Thyroid gland (tissue), 4 donors: ENCODE results near the gene NXPH4.

Source experiments
- POLR2A ChIP-seq, 2 donors: fragments of 450-650 bp; IDR thresholded peaks; one replicate each; pipeline ENCODE4 v1.6.1; 2017; ENCODE audit warnings: antibody characterized with exemption in 2 of 2, mild to moderate bottlenecking in 2 of 2, moderate library complexity in 1 of 2
- TF ChIP-seq, protein P1 (sequence below), 6 experiments: fragments of 200-600 bp in 3 of 6; fragments of 450-650 bp in 3 of 6; sonication (generic) in 3 of 6; IDR thresholded peaks; one replicate each; pipeline ENCODE4 v1.5.1; 2016 to 2019; ENCODE audit warnings: antibody characterized with exemption in 6 of 6, mild to moderate bottlenecking in 2 of 6, inconsistent platforms in 1 of 6, moderate library complexity in 1 of 6

DNA sequence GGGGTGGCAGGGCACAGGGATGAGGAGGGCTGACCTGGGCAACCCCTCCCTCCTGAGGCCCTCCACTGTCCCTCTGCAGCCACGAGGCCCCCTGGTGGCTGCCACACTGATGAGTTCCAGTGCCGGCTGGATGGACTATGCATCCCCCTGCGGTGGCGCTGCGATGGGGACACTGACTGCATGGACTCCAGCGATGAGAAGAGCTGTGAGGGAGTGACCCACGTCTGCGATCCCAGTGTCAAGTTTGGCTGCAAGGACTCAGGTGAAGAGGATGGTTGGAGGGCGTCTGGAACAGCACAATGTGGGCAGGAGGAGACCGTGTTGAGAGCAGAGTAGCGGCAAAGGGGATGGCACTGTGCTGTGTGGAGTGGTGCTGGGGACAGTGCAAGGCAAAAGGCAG, 43.5 kb upstream of the NXPH4 start:
- TF ChIP-seq, protein P1, sequence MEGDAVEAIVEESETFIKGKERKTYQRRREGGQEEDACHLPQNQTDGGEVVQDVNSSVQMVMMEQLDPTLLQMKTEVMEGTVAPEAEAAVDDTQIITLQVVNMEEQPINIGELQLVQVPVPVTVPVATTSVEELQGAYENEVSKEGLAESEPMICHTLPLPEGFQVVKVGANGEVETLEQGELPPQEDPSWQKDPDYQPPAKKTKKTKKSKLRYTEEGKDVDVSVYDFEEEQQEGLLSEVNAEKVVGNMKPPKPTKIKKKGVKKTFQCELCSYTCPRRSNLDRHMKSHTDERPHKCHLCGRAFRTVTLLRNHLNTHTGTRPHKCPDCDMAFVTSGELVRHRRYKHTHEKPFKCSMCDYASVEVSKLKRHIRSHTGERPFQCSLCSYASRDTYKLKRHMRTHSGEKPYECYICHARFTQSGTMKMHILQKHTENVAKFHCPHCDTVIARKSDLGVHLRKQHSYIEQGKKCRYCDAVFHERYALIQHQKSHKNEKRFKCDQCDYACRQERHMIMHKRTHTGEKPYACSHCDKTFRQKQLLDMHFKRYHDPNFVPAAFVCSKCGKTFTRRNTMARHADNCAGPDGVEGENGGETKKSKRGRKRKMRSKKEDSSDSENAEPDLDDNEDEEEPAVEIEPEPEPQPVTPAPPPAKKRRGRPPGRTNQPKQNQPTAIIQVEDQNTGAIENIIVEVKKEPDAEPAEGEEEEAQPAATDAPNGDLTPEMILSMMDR (IDR thresholded peaks at IDR 0.05), result peak in 4 of 6 experiments; percentile 5 to 35 (median 18)
- TF ChIP-seq POLR2A (IDR thresholded peaks at IDR 0.05), result no peak
